Mucosa of rectum (tissue), 2 donors: ENCODE results near the gene RBM6.
A peak's percentile ranks its signal among the peaks of the same experiment; 100 is the strongest.
"Not testable (repeated sequence)": the region's sequence is repeated elsewhere in the genome, so short reads cannot be mapped to it uniquely, and the experiment has no call there.

ENCODE experiments used
- H3K27ac ChIP-seq, 2 donors: one replicate each; pipeline ENCODE4 v1.7.0; 2013; ENCODE audit warnings: inconsistent platforms in 2 of 2, low read depth in 2 of 2, low read length in 2 of 2
- H3K27me3 ChIP-seq, 2 donors: one replicate each; pipeline ENCODE4 v1.7.0; 2013; ENCODE audit warnings: low read length in 2 of 2; ENCODE audit not compliant: control insufficient read depth in 2 of 2, insufficient read depth in 2 of 2
- H3K36me3 ChIP-seq, 2 donors: one replicate each; pipeline ENCODE4 v1.7.0; 2013; ENCODE audit warnings: low read length in 2 of 2; ENCODE audit not compliant: control insufficient read depth in 2 of 2, insufficient read depth in 2 of 2
- H3K4me1 ChIP-seq, 2 donors: one replicate each; pipeline ENCODE4 v1.7.0; 2013; ENCODE audit warnings: low read length in 2 of 2, mild to moderate bottlenecking in 1 of 2; ENCODE audit not compliant: control insufficient read depth in 2 of 2, insufficient read depth in 2 of 2
- H3K4me3 ChIP-seq, 2 donors: one replicate each; pipeline ENCODE4 v1.7.0; 2013; ENCODE audit warnings: low read length in 2 of 2
- H3K9ac ChIP-seq, 2 donors: one replicate each; pipeline ENCODE4 v1.7.0; 2013; ENCODE audit warnings: low read length in 2 of 2, low read depth in 1 of 2, mild to moderate bottlenecking in 1 of 2
- H3K9me3 ChIP-seq, 2 donors: one replicate each; pipeline ENCODE4 v1.7.0; 2013; ENCODE audit warnings: low read length in 2 of 2; ENCODE audit not compliant: control insufficient read depth in 2 of 2
- donor health status: healthy.
- donor health status: Normal muscosa, but diverticular disease.

The RBM6 gene

DNA sequence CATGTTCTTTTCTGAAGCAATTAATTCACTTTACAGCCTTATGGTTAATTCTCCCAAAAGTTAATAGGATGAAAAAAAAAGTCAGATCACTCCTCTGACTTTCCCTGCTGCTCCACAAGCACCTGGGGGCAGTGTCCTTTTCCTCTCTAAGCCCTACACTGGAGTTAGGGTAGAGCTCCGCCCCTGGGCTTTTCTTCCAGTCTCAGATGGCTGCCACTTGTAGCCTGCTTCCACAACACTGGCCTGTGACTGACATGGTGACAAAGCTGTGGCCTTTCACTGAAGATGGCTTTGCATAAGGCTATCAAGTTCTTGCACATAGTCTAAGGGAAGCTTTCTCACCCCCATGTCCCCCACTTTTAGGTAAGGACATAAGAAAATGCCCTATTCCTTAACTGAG, 9.0 kb upstream of the RBM6 start:
- H3K9me3 ChIP-seq: no peaks in the 10 kb centered on the region
- H3K4me3 ChIP-seq: no peak overlapping the region
- H3K27ac ChIP-seq: no peak overlapping the region
- no peaks in the 10 kb centered on the region for H3K27me3 ChIP-seq
- peaks cover 7 to 10% of the 10 kb centered on the region in 2 donors for H3K4me1 ChIP-seq
- H3K36me3 ChIP-seq: no peaks in the 10 kb centered on the region
- H3K9ac ChIP-seq: no peak overlapping the region

DNA sequence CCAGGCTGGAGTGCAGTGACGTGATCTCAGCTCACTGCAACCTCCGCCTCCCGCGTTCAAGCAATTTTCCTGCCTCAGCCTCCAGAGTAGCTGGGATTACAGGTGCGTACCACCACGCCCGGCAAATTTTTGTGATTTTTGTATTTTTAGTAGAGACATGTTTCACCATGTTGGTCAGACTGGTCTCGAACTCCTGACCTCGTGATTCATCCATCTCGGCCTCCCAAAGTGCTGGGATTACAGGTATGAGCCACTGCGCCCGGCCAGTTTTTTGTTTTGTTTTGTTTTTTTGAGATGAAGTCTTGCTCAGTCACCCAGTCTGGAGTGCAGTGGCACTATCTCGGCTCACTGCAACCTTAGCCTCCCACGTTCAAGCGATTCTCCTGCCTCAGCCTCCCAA, 7.7 kb upstream of the RBM6 start:
- H3K9me3 ChIP-seq, H3K4me3 ChIP-seq, H3K9ac ChIP-seq, H3K27me3 ChIP-seq, H3K36me3 ChIP-seq, H3K27ac ChIP-seq: not testable (repeated sequence)
- H3K4me1 ChIP-seq: peaks cover 7 to 10% of the 10 kb centered on the region in 2 donors

GRCh38 chr3:49937090-49937489, 2.9 kb upstream of the RBM6 start:
- Histone ChIP-seq H3K27me3 (no peaks in the 10 kb centered on the region), H3K9me3 (no peaks in the 10 kb centered on the region), H3K4me3 (no peak overlapping the region), H3K9ac (no peak overlapping the region), H3K27ac (no peak overlapping the region), H3K36me3 (no peaks in the 10 kb centered on the region), H3K4me1 (peaks cover 7 to 8% of the 10 kb centered on the region in 2 donors)

- Histone ChIP-seq H3K4me1 (peaks cover 7 to 8% of the 10 kb centered on the region in 2 donors), H3K9me3 (no peaks in the 10 kb centered on the region), H3K27me3 (no peaks in the 10 kb centered on the region), H3K9ac (peak overlapping the region; percentile 86 to 88), H3K27ac (peak overlapping the region; percentile 98), H3K36me3 (no peaks in the 10 kb centered on the region), H3K4me3 (peak overlapping the region; percentile 95 to 96)
These were observed 808 bp downstream of the RBM6 start for GRCh38 chr3:49940667-49941249.

- Histone ChIP-seq H3K4me1 (peaks cover 7 to 8% of the 10 kb centered on the region in 2 donors), H3K4me3 (no peak overlapping the region), H3K27me3 (no peaks in the 10 kb centered on the region), H3K27ac (no peak overlapping the region), H3K9me3 (no peaks in the 10 kb centered on the region), H3K9ac (no peak overlapping the region), H3K36me3 (no peaks in the 10 kb centered on the region)
These were observed 2.7 kb downstream of the RBM6 start for GRCh38 chr3:49942651-49943050.

DNA sequence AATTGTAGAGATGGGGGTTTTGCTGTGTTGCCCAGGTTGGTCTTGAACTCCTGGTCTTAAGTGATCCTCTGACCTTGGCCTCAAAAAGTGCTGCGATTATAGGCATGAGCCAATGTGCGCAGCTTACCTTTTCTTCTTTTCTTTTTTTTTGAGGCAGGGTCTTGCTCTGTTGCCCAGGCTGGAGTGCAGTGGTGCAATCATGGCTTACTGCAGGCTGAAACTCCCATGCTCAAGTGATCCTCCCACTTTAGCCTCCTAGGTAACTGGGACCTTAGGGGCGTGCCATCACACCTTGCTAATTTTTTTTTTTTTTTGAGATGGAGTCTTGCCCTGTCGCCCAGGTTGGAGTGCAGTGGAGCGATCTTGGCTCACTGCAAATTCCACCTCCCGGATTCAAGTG, 13.0 kb downstream of the RBM6 start:
- Histone ChIP-seq H3K27ac (no peak overlapping the region), H3K27me3 (no peaks in the 10 kb centered on the region), H3K9ac (no peak overlapping the region), H3K9me3 (no peaks in the 10 kb centered on the region), H3K4me1 (peaks cover 0 to 5% of the 10 kb centered on the region in 2 donors), H3K36me3 (no peaks in the 10 kb centered on the region), H3K4me3 (no peak overlapping the region)

DNA sequence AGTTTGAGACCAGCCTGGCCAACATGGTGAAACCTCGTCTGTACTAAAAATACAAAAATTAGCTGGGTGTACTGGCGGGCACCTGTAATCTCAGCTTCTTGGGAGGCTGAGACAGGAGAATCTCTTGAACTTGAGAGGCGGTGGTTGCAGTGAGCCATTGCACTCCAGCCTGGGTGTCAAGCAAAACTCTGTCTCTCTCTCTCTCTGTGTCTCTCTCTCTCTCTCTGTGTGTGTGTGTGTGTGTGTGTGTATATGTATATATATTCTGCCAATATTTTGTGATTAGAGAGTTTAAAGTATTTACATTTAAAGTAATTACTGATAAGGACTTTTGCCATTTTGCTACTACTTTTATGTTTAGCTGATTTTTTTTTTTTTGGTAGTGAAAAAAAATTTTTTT, 15.7 kb downstream of the RBM6 start:
- Histone ChIP-seq H3K4me1 (no peaks in the 10 kb centered on the region), H3K9ac (no peak overlapping the region), H3K27ac (no peak overlapping the region), H3K36me3 (no peaks in the 10 kb centered on the region), H3K9me3 (no peaks in the 10 kb centered on the region), H3K27me3 (no peaks in the 10 kb centered on the region), H3K4me3 (no peak overlapping the region)

DNA sequence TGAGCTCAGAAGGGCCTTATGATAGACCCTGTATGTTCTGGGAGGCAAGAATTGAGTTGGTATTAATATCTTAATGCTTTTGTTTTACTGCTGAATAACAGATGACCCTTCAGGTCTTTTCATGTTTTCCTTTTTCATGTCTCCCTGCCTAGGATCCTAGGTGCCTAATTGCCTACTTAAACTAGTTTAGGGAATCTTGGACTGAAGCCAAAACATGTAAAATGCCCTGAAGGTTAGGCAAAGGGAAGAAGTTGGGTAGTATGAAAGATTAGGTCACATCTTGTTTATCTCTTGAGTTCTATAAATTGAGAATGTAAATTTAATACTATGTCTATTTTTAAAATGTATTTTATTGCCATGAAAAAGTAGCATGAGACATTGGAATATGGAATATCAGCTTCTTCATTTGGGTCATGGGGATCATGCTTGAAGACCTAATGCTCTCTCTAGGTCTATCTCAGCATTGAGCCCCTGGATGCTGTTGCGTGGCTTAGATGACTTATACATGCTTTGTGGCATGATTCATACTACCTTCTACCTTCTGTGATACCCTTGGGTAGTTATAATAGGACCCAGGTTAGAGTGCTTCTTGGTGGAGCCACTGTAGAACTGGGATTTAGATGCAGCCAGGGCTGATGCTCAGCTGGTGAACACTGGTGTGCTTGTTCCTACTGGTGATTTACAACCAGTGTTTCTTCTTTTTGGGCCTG, 26.4 kb downstream of the RBM6 start:
- Histone ChIP-seq H3K27ac (no peak overlapping the region), H3K36me3 (peaks cover 7 to 17% of the 10 kb centered on the region in 2 donors), H3K9ac (no peak overlapping the region), H3K9me3 (no peaks in the 10 kb centered on the region), H3K4me1 (peaks cover 0 to 3% of the 10 kb centered on the region in 2 donors), H3K27me3 (no peaks in the 10 kb centered on the region), H3K4me3 (no peak overlapping the region)

GRCh38 chr3:49967291-49967690, 27.3 kb downstream of the RBM6 start:
- H3K9ac ChIP-seq: no peak overlapping the region
- no peaks in the 10 kb centered on the region for H3K27me3 ChIP-seq
- H3K27ac ChIP-seq: no peak overlapping the region
- no peaks in the 10 kb centered on the region for H3K9me3 ChIP-seq
- H3K4me1 ChIP-seq: peaks cover 0 to 3% of the 10 kb centered on the region in 2 donors
- peaks cover 10 to 19% of the 10 kb centered on the region in 2 donors for H3K36me3 ChIP-seq
- no peak overlapping the region for H3K4me3 ChIP-seq

GRCh38 chr3:49968346-49968745, 28.4 kb downstream of the RBM6 start:
- Histone ChIP-seq H3K9ac (no peak overlapping the region), H3K4me1 (peaks cover 0 to 3% of the 10 kb centered on the region in 2 donors), H3K4me3 (no peak overlapping the region), H3K27ac (no peak overlapping the region), H3K9me3 (no peaks in the 10 kb centered on the region), H3K27me3 (no peaks in the 10 kb centered on the region), H3K36me3 (peaks cover 17 to 24% of the 10 kb centered on the region in 2 donors)
